Neural progenitor cell (in vitro differentiated cells): ENCODE results near the gene PRKCD. TPM values are rescaled to one million over a fixed set of nuclear protein-coding genes. Genes with fewer than 3 reads are reported as not detected.

Experiments
- DNase-seq: peaks from one replicate; pipeline ENCODE4 v3.0.0-alpha.2; 2016; ENCODE audit warnings: low spot score
- H2AFZ ChIP-seq: fragments of 200-600 bp; sonication (generic); replicated peaks from 2 replicates; pipeline ENCODE4 v1.6.1; 2016; ENCODE audit warnings: antibody characterized with exemption
- H3F3A ChIP-seq: fragments of 200-600 bp; sonication (generic); 2 replicates; pipeline ENCODE4 v1.6.1; 2016; ENCODE audit warnings: antibody characterized with exemption, low read depth
- H3K27ac ChIP-seq: fragments of 200-600 bp; sonication (generic); 2 replicates; pipeline ENCODE4 v1.5.1; 2016; ENCODE audit warnings: mild to moderate bottlenecking
- H3K27me3 ChIP-seq: fragments of 200-600 bp; sonication (generic); 2 replicates; pipeline ENCODE4 v1.6.1; 2016; ENCODE audit warnings: mild to moderate bottlenecking, moderate library complexity
- H3K36me3 ChIP-seq: fragments of 200-600 bp; sonication (generic); 2 replicates; pipeline ENCODE4 v1.5.1; 2016
- H3K4me1 ChIP-seq: fragments of 200-600 bp; sonication (generic); 2 replicates; pipeline ENCODE4 v1.6.1; 2016; ENCODE audit warnings: mixed run types
- H3K4me2 ChIP-seq: fragments of 200-600 bp; sonication (generic); 2 replicates; pipeline ENCODE4 v1.6.1; 2016
- H3K4me3 ChIP-seq: fragments of 200-600 bp; sonication (generic); 2 replicates; pipeline ENCODE4 v1.5.1; 2016
- H3K79me2 ChIP-seq: fragments of 200-600 bp; sonication (generic); 2 replicates; pipeline ENCODE4 v1.6.1; 2016; ENCODE audit warnings: low read depth
- H3K9ac ChIP-seq: fragments of 200-600 bp; sonication (generic); 2 replicates; pipeline ENCODE4 v1.6.1; 2016
- H3K9me3 ChIP-seq: fragments of 200-600 bp; sonication (generic); 2 replicates; pipeline ENCODE4 v1.5.1; 2016; ENCODE audit warnings: low read depth
- H4K20me1 ChIP-seq: fragments of 200-600 bp; sonication (generic); 2 replicates; pipeline ENCODE4 v1.6.1; 2016; ENCODE audit warnings: low read depth
- H3K27ac Mint-ChIP-seq: 3 replicates; pipeline ENCODE4 v1.8.0; 2021; ENCODE audit warnings: mixed read lengths
- H3K27me3 Mint-ChIP-seq: 2 replicates; pipeline ENCODE4 v1.8.0; 2022; ENCODE audit warnings: low read depth, mild to moderate bottlenecking, inconsistent platforms, moderate library complexity, mixed read lengths; ENCODE audit not compliant: insufficient read depth
- H3K36me3 Mint-ChIP-seq: 3 replicates; pipeline ENCODE4 v1.8.0; 2021; ENCODE audit warnings: mixed read lengths
- H3K4me1 Mint-ChIP-seq: 3 replicates; pipeline ENCODE4 v1.8.0; 2021; ENCODE audit warnings: mixed read lengths
- H3K4me3 Mint-ChIP-seq: 3 replicates; pipeline ENCODE4 v1.8.0; 2021; ENCODE audit warnings: mild to moderate bottlenecking, moderate library complexity, mixed read lengths
- H3K9me3 Mint-ChIP-seq: 3 replicates; pipeline ENCODE4 v1.8.0; 2020; ENCODE audit warnings: mixed read lengths
- EZH2 ChIP-seq: fragments of 200-600 bp; sonication (generic); IDR thresholded peaks from 2 replicates; pipeline ENCODE4 v1.6.1; 2017; ENCODE audit warnings: antibody characterized with exemption, mild to moderate bottlenecking, moderate library complexity
- EZH2phosphoT487 ChIP-seq: fragments of 200-600 bp; sonication (generic); IDR thresholded peaks from 2 replicates; pipeline ENCODE4 v1.6.1; 2017; ENCODE audit warnings: antibody characterized with exemption
- total RNA-seq: library from RNA; depleted of rRNA; stranded (reverse); fragments of >200 nt; gene quantifications from 2 replicates; pipeline ENCODE4 v1.2.3, GENCODE V29; 2015; ENCODE audit warnings: low replicate concordance
- TF ChIP-seq, protein P1 (sequence below): fragments of 200-600 bp; sonication (generic); IDR thresholded peaks from 2 replicates; pipeline ENCODE4 v1.5.1; 2017; ENCODE audit warnings: antibody characterized with exemption, mild to moderate bottlenecking

The PRKCD gene
- total RNA-seq, 1 donor from 2014 or later: 8.9 TPM

GRCh38 chr3:53234841-53235232 lies 73.8 kb downstream of the PRKCD start:
- no peaks in the 10 kb centered on the region for H3K36me3 ChIP-seq
- no peaks in the 10 kb centered on the region for H3F3A ChIP-seq
- no peak overlapping the region for H2AFZ ChIP-seq
- Mint-ChIP-seq H3K4me3 (no peak overlapping the region), H3K36me3 (peaks cover 16% of the 10 kb centered on the region), H3K27ac (no peak overlapping the region), H3K4me1 (peaks cover 7% of the 10 kb centered on the region), H3K9me3 (no peaks in the 10 kb centered on the region), H3K27me3 (no peaks in the 10 kb centered on the region)
- no peak overlapping the region for H3K9ac ChIP-seq
- no peaks in the 10 kb centered on the region for H3K27me3 ChIP-seq
- no peaks in the 10 kb centered on the region for H3K4me1 ChIP-seq
- no peaks in the 10 kb centered on the region for H3K79me2 ChIP-seq
- no peak overlapping the region for H3K4me3 ChIP-seq
- TF ChIP-seq EZH2 (no peak), EZH2phosphoT487 (no peak)
- TF ChIP-seq, protein P1, sequence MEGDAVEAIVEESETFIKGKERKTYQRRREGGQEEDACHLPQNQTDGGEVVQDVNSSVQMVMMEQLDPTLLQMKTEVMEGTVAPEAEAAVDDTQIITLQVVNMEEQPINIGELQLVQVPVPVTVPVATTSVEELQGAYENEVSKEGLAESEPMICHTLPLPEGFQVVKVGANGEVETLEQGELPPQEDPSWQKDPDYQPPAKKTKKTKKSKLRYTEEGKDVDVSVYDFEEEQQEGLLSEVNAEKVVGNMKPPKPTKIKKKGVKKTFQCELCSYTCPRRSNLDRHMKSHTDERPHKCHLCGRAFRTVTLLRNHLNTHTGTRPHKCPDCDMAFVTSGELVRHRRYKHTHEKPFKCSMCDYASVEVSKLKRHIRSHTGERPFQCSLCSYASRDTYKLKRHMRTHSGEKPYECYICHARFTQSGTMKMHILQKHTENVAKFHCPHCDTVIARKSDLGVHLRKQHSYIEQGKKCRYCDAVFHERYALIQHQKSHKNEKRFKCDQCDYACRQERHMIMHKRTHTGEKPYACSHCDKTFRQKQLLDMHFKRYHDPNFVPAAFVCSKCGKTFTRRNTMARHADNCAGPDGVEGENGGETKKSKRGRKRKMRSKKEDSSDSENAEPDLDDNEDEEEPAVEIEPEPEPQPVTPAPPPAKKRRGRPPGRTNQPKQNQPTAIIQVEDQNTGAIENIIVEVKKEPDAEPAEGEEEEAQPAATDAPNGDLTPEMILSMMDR: no peak
- peaks cover 19% of the 10 kb centered on the region for H4K20me1 ChIP-seq
- no peak for DNase-seq
- no peak overlapping the region for H3K4me2 ChIP-seq
- no peaks in the 10 kb centered on the region for H3K9me3 ChIP-seq
- H3K27ac ChIP-seq: no peak overlapping the region

DNA sequence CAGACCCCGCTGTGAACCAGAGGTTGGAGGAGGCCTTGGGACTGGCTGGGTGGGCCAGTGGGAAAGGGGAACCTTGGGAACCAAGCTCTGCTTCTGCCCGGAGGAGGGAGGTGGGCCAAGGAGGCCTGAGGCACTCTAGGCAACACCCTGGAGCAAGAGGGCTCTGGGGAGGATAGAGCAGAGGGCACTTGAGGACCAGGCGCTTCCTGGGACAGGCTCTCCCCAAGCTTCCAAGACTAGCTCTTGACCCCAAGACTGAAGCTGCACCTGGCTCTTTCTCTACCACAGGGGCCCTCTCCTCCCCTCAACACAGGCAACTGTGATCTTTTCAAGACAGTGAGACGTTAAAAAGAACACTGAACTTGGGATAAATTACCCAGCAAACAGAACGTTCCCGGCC lies 74.5 kb downstream of the PRKCD start:
- Histone ChIP-seq H3K4me3 (no peak overlapping the region), H4K20me1 (peaks cover 26% of the 10 kb centered on the region), H2AFZ (no peak overlapping the region), H3F3A (no peaks in the 10 kb centered on the region), H3K4me1 (no peaks in the 10 kb centered on the region), H3K9me3 (no peaks in the 10 kb centered on the region), H3K36me3 (no peaks in the 10 kb centered on the region), H3K27ac (no peak overlapping the region), H3K9ac (no peak overlapping the region), H3K27me3 (no peaks in the 10 kb centered on the region), H3K4me2 (no peak overlapping the region), H3K79me2 (no peaks in the 10 kb centered on the region)
- Mint-ChIP-seq H3K36me3 (peaks cover 19% of the 10 kb centered on the region), H3K27me3 (no peaks in the 10 kb centered on the region), H3K9me3 (no peaks in the 10 kb centered on the region), H3K4me1 (peaks cover 7% of the 10 kb centered on the region), H3K27ac (no peak overlapping the region), H3K4me3 (no peak overlapping the region)
- no peak for DNase-seq
- TF ChIP-seq EZH2phosphoT487 (no peak), EZH2 (no peak)
- TF ChIP-seq, protein P1: no peak

DNA sequence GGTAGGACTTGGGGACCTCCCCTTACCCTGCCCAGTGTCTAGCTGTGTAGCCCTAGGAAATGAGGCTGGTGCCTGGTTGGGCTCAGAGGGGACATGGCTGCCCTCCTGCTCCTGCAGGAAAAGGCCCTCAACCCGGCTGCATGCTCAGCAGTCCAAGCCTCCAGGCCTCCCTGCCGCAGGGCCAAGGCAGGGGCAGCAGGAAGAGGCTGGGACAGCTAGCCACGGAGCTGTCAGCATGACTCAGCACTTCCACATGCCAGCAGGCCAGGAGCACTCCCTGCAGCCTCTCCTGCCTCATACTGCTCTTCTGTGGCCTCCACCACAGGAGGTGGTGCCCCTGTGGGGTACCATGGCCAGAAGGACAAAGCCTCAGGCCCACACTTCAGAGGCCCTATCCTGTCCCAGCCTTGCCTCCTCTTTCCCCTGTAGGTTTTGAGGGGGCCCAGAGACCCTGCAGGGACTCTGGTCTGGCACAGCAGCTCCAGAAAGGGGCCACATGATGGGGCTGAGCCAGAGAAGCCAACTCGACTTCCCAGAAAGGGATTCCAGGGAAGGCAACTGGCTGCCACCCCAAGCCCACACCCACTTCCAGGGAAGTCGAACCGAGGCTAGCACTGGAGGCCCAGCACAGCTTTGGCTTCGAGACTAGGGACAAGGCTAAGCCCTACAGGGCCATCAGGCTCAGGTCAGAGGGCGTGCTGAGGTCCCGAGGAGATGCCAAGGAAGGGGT lies 75.3 kb downstream of the PRKCD start:
- H3K4me2 ChIP-seq: no peak overlapping the region

More for the DNA sequence above, 75.3 kb downstream of the PRKCD start:
- Histone ChIP-seq H3K4me3 (no peak overlapping the region), H3K9me3 (no peaks in the 10 kb centered on the region), H3K79me2 (peaks cover 6% of the 10 kb centered on the region), H2AFZ (no peak overlapping the region), H3K4me1 (no peaks in the 10 kb centered on the region), H3K9ac (no peak overlapping the region), H3K36me3 (no peaks in the 10 kb centered on the region), H3K27ac (no peak overlapping the region), H3F3A (no peaks in the 10 kb centered on the region), H3K27me3 (no peaks in the 10 kb centered on the region), H4K20me1 (peaks cover 32% of the 10 kb centered on the region)
- Mint-ChIP-seq H3K4me1 (peaks cover 7% of the 10 kb centered on the region), H3K36me3 (peaks cover 19% of the 10 kb centered on the region), H3K27ac (peak overlapping the region; percentile 37), H3K4me3 (no peak overlapping the region), H3K27me3 (no peaks in the 10 kb centered on the region), H3K9me3 (no peaks in the 10 kb centered on the region)
- TF ChIP-seq, protein P1: no peak
- no peak for TF ChIP-seq EZH2
- no peak for TF ChIP-seq EZH2phosphoT487
- no peak for DNase-seq
